ENCODE data around the gene RIN3. TPM values are rescaled to one million over a fixed set of nuclear protein-coding genes. Genes with fewer than 3 reads are reported as not detected.
"Not testable (repeated sequence)": the region's sequence is repeated elsewhere in the genome, so short reads cannot be mapped to it uniquely, and the experiment has no call there.

The RIN3 gene
- total and polyA plus RNA-seq, 10 donors = 17.2 to 117 (median 75.7) TPM

DNA sequence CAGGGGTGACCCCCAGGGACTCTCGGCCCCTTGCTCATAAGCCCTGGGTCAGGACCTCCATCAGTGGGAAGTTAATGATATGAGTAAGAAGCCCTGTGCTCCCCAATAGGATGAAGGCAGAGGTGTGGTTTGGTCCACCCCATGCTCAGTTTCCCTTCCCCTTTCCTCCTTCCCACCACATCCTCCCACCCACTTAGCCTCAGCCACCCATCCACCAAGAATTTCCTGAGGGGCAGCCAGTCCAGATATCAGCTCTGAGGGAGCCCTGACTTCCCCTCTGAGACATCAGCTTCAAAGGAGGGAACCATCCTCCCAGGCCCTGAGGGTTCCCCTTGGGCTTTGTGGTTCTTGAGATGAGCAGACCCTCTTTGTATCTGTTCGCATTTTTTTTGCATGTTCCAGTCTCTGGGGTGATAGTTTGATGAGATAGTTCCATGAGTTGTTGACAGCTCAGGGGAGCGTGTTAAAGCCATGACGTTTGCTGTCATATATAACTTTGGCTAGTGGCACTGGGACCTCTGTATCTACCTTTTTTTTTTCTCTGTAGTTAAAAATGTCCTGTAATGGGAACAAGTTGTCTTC lies 163.6 kb downstream of the RIN3 start:
- DNase-seq = peak; percentile 71
- peaks cover 21 to 86% (median 55%) of the 10 kb centered on the region in 6 donors for H3K4me1 ChIP-seq
- intact Hi-C loops (cut with DNase I; ENCODE audit: low total_unique reads) = no loop called here
- H3K4me3 ChIP-seq = no peak overlapping the region
- 30 to 58% (median 41%) methylated on average over 4 of the region's 4 CpGs for WGBS, 5 donors
- H3K27ac ChIP-seq = peak overlapping the region in 5 of 8 donors; percentile 39 to 86 (median 72)
- H3K36me3 ChIP-seq = peaks cover 0 to 98% (median 51%) of the 10 kb centered on the region in 6 donors
- H3K9me3 ChIP-seq = peaks cover 0 to 6% (median 0%) of the 10 kb centered on the region in 8 donors
- TF ChIP-seq POLR2AphosphoS5 (IDR thresholded peaks at IDR 0.05) (peak in 2 of 3 donors; percentile 62 to 74), POLR2A (IDR thresholded peaks at IDR 0.05) (no peak)
- H3K27me3 ChIP-seq (replicated peaks in 1 of 7) = no peaks in the 10 kb centered on the region

DNA sequence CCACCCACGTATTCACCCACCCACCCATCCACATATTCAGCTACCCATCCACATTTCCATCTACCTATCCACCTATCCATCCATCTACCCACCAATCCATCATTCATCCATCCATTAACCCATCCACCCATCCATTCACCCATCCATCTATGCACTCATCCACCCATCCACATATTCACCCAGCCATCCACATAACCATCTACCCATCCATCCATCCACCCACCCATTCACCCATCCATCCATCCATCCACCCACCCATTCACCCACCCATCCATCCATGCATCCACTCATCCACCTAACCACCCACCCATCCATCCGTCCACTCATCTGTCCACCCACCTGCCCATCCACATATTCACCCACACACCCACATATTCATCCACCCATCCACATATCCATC lies 164.4 kb downstream of the RIN3 start:
- peaks cover 0 to 98% (median 57%) of the 10 kb centered on the region in 6 donors for H3K36me3 ChIP-seq
- peaks cover 0 to 6% (median 0%) of the 10 kb centered on the region in 8 donors for H3K9me3 ChIP-seq
- DNase-seq = no peak
- WGBS, 5 donors = 93 to 100% (median 95%) methylated on average over 2 of the region's 2 CpGs
- no peak overlapping the region for H3K4me3 ChIP-seq
- H3K4me1 ChIP-seq = peaks cover 21 to 80% (median 54%) of the 10 kb centered on the region in 6 donors
- peak overlapping the region in 4 of 8 donors; percentile 71 to 86 (median 77) for H3K27ac ChIP-seq
- TF ChIP-seq POLR2A (IDR thresholded peaks at IDR 0.05) = no peak
- no peak for TF ChIP-seq POLR2AphosphoS5 (IDR thresholded peaks at IDR 0.05)
- TF ChIP-seq, protein P1, sequence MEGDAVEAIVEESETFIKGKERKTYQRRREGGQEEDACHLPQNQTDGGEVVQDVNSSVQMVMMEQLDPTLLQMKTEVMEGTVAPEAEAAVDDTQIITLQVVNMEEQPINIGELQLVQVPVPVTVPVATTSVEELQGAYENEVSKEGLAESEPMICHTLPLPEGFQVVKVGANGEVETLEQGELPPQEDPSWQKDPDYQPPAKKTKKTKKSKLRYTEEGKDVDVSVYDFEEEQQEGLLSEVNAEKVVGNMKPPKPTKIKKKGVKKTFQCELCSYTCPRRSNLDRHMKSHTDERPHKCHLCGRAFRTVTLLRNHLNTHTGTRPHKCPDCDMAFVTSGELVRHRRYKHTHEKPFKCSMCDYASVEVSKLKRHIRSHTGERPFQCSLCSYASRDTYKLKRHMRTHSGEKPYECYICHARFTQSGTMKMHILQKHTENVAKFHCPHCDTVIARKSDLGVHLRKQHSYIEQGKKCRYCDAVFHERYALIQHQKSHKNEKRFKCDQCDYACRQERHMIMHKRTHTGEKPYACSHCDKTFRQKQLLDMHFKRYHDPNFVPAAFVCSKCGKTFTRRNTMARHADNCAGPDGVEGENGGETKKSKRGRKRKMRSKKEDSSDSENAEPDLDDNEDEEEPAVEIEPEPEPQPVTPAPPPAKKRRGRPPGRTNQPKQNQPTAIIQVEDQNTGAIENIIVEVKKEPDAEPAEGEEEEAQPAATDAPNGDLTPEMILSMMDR (IDR thresholded peaks at IDR 0.05 in 8 of 11, conservative IDR thresholded peaks at IDR 0.05 in 3 of 11) = no peak
- intact Hi-C loops (cut with DNase I; ENCODE audit: low total_unique reads) = no loop called here
- H3K27me3 ChIP-seq (replicated peaks in 1 of 7) = no peaks in the 10 kb centered on the region

DNA sequence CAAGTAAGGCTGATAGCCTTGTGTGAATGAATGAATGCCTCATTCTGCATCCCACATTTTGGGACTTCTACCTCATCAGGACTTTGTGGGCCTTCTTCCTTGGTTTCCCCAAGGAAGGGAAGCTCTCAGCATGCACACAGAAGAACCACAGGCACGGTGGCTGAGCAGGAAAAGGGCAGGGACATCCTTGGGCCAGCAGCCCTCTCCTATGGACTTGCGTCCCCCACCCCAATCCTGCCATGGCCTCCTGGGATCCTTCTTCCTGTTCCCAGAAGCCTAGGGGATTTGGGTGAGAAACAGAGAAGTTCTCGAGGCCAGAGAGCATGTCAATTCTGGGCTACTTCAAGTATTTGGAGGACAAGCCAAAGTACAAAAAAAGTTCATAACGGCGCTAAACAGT lies 165.2 kb downstream of the RIN3 start:
- DNase-seq = peak; percentile 33

DNA sequence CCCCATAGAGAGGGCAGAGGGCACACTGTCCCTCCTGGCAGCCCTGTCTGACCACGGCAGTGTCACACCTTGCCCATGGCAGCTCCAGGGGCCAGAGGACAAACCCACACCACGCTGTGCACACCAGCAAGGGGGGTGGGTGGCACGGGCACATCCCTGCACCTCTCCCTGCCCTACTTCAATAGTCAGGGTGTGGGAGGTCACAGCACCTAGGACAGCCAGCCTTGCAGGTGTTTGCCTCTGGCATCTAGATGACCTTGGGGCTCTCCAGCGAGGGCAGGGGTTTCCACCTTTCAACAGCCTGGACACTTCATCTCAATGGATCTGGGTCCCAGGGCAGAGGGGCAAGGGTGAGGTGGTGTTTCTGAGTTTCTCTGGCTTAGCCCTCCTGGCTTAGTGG lies 165.7 kb downstream of the RIN3 start:
- H3K27ac ChIP-seq = peak overlapping the region in 3 of 8 donors; percentile 13 to 82 (median 62)
- TF ChIP-seq, protein P1 (IDR thresholded peaks at IDR 0.05 in 8 of 11, conservative IDR thresholded peaks at IDR 0.05 in 3 of 11) = no peak
- peak in 2 of 3 donors; percentile 51 to 71 for TF ChIP-seq POLR2AphosphoS5 (IDR thresholded peaks at IDR 0.05)
- H3K4me1 ChIP-seq = peaks cover 21 to 67% (median 44%) of the 10 kb centered on the region in 6 donors
- H3K4me3 ChIP-seq = no peak overlapping the region
- no peaks in the 10 kb centered on the region for H3K27me3 ChIP-seq (replicated peaks in 1 of 7)
- peak; percentile 75 for DNase-seq
- peaks cover 0 to 6% (median 0%) of the 10 kb centered on the region in 8 donors for H3K9me3 ChIP-seq
- intact Hi-C loops (cut with DNase I; ENCODE audit: low total_unique reads) = no loop called here
- H3K36me3 ChIP-seq = peaks cover 0 to 98% (median 58%) of the 10 kb centered on the region in 6 donors
- 77 to 93% (median 85%) methylated on average over 1 to 4 of the region's 4 CpGs for WGBS, 5 donors

More for the DNA sequence above, 165.2 kb downstream of the RIN3 start:
- TF ChIP-seq, protein P1 (IDR thresholded peaks at IDR 0.05 in 8 of 11, conservative IDR thresholded peaks at IDR 0.05 in 3 of 11) = no peak
- TF ChIP-seq POLR2A (IDR thresholded peaks at IDR 0.05) (no peak), POLR2AphosphoS5 (IDR thresholded peaks at IDR 0.05) (no peak)
- H3K36me3 ChIP-seq = peaks cover 0 to 98% (median 57%) of the 10 kb centered on the region in 6 donors
- H3K9me3 ChIP-seq = peaks cover 0 to 6% (median 0%) of the 10 kb centered on the region in 8 donors
- H3K4me1 ChIP-seq = peaks cover 21 to 72% (median 49%) of the 10 kb centered on the region in 6 donors
- no peak overlapping the region for H3K4me3 ChIP-seq
- WGBS, 5 donors = 66 to 89% (median 76%) methylated on average over 5 of the region's 5 CpGs
- peak overlapping the region in 3 of 8 donors; percentile 13 to 82 (median 62) for H3K27ac ChIP-seq
- intact Hi-C loops (cut with DNase I; ENCODE audit: low total_unique reads) = no loop called here
- H3K27me3 ChIP-seq (replicated peaks in 1 of 7) = no peaks in the 10 kb centered on the region

DNA sequence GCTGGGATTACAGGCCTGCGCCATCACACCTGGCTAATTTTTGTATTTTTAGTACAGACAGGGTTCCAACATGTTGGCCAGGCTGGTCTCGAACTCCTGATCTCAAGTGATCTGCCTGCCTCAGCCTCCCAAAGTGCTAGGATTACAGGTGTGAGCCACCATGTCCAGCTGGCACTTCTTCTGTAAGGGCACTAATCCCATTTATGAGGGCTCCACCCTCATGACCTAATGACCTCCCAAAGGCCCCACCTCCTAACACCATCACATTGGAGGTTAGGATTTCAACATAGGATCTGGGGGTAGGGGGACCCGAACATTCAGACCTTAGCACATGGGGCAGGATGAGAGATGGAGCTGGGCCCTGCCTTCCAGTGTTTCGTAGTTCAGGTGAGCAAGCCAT lies 166.7 kb downstream of the RIN3 start:
- Histone ChIP-seq H3K4me1 (peaks cover 21 to 56% (median 34%) of the 10 kb centered on the region in 6 donors), H3K27ac (peak overlapping the region in 3 of 8 donors; percentile 60 to 65 (median 62)), H3K36me3 (peaks cover 0 to 98% (median 64%) of the 10 kb centered on the region in 6 donors)
- H3K27me3 ChIP-seq (replicated peaks in 1 of 7); H3K4me3 ChIP-seq; intact Hi-C loops (cut with DNase I; ENCODE audit: low total_unique reads); DNase-seq; H3K9me3 ChIP-seq: not testable (repeated sequence)
- 75 to 83% (median 79%) methylated on average over 4 of the region's 4 CpGs for WGBS, 5 donors

Data from spleen (tissue), 11 donors.